ENCODE data around the gene GPR75. TPM values are rescaled to one million over a fixed set of nuclear protein-coding genes. Genes with fewer than 3 reads are reported as not detected.

Gene GPR75
- total and polyA plus RNA-seq, 2 of the 8 experiments (the other 6 are each of a cell fraction or from before 2014, with no cell fraction given), result 3.5 to 4.3 TPM

DNA sequence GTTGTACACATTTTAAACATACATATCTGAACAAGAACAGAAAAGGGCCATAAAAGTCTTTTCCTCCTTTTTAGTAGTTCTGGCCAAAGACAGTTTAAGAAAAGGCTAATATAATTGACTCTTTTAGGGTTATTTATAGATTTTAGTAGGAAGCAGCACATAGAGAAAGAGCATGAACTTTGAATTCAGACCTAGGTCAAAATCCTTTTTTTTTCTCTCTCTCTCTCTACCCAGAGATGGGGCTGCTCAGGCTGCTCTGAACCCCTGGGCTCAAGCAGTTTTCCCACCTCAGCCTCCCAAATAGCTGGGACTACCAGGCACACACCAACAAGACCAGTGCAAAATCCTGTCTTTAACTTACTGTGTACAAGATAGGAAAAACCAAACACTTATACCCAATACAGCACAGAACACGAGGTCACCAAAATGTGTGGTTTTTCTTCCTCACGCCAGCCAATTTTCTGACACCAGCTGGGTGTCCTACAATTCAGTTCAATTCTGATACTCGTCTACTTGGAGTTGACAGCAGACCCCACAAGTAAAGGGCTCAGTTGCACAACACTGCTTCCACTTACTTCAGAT, 40.8 kb downstream of the GPR75 start:
- no peak overlapping the region for H4K5ac ChIP-seq (ENCODE audit: insufficient read length, low read depth, low read length)
- no peak overlapping the region for H3K27ac ChIP-seq (ENCODE audit: low read depth, low read length)
- H3K4me2 ChIP-seq (ENCODE audit: insufficient read depth in 1 of 2, low read depth in 2 of 2, low read length in 2 of 2), result no peak overlapping the region
- H4K8ac ChIP-seq (ENCODE audit: extremely low read depth, insufficient read depth, low read length), result no peak overlapping the region
- H2BK120ac ChIP-seq (replicated peaks; ENCODE audit: low read depth, low read length), result no peak overlapping the region
- H3K4me3 ChIP-seq (ENCODE audit: extremely low read depth in 1 of 4, insufficient read depth in 2 of 4, low read depth in 3 of 4, low read length in 4 of 4), result no peak overlapping the region
- H3K56ac ChIP-seq (replicated peaks; ENCODE audit: insufficient read length, low read depth, low read length), result no peak overlapping the region
- no peak overlapping the region for H2BK20ac ChIP-seq (ENCODE audit: low read length)
- H3K36me3 ChIP-seq (ENCODE audit: control insufficient read depth in 2 of 4, insufficient read depth in 4 of 4, low read length in 3 of 4), result peaks cover 0 to 15% (median under 1%) of the 10 kb centered on the region in 4 experiments; a peak in 4 of 8 replicates
- no peak overlapping the region for H3K14ac ChIP-seq (ENCODE audit: insufficient read length)
- no peak for FAIRE-seq
- DNase-seq (ENCODE audit: low read depth in 1 of 2, low spot score in 2 of 2), result no peak
- H3K23me2 ChIP-seq (ENCODE audit: low read depth, low read length), result no peaks in the 10 kb centered on the region
- H2AFZ ChIP-seq (ENCODE audit: low read length), result no peak overlapping the region
- ChIA-PET CTCF (ENCODE audit: partially characterized antibody) (interaction anchor here (0.9 to 1.9 kb wide), 3 partner anchors 8 to 31 kb away, joined by 3 to 6 read pairs (median 3); partner anchors contain the start of gene ERLEC1), POLR2A (ENCODE audit: partially characterized antibody) (interaction anchor here (0.7 to 1.3 kb wide), 3 partner anchors 10 to 28 kb away, joined by 3 to 7 read pairs (median 3); no protein-coding TSS in a partner anchor)
- H4K91ac ChIP-seq (replicated peaks; ENCODE audit: insufficient read length, low read length), result no peak overlapping the region
- H2BK15ac ChIP-seq (ENCODE audit: low read length), result no peak overlapping the region
- H2AK5ac ChIP-seq (ENCODE audit: low read depth, low read length), result no peak overlapping the region
- H3K9ac ChIP-seq (replicated peaks in 1 of 4; ENCODE audit: extremely low read depth in 1 of 4, low read depth in 3 of 4, low read length in 3 of 4), result no peak overlapping the region
- no peaks in the 10 kb centered on the region for H3K4me1 ChIP-seq (replicated peaks in 1 of 4; ENCODE audit: control insufficient read depth in 3 of 4, insufficient read depth in 4 of 4, low read length in 3 of 4)
- no peaks in the 10 kb centered on the region for H3K27me3 ChIP-seq (replicated peaks in 1 of 4; ENCODE audit: control insufficient read depth in 3 of 4, extremely low read depth in 1 of 4, insufficient read depth in 3 of 4, low read length in 3 of 4)
- no peaks in the 10 kb centered on the region for H4K20me1 ChIP-seq (replicated peaks in 1 of 2; ENCODE audit: control insufficient read depth in 1 of 2, insufficient read depth in 2 of 2, low read length in 2 of 2)
- no peak overlapping the region for H2BK5ac ChIP-seq (ENCODE audit: low read depth, low read length)
- H3K18ac ChIP-seq (ENCODE audit: extremely low read depth, low read length), result no peak overlapping the region
- H3K9me3 ChIP-seq (ENCODE audit: insufficient read depth in 2 of 2, low read depth in 1 of 2, low read length in 1 of 2), result no peaks in the 10 kb centered on the region
- no peak overlapping the region for H2BK12ac ChIP-seq (ENCODE audit: low read depth, low read length)
- no peaks in the 10 kb centered on the region for H3K79me1 ChIP-seq (ENCODE audit: low read depth, low read length)
- 77% methylated on average over 3 of the region's 3 CpGs; no CpG with 5 or more reads in 1 of the 2 experiments for WGBS, 2 experiments (ENCODE audit: extremely low coverage in 1 of 2, insufficient coverage in 1 of 2, insufficient read length in 1 of 2, insufficient replicate concordance in 2 of 2, low coverage in 1 of 2, low lambda C conversion rate in 2 of 2, missing lambda C conversion rate in 1 of 2)
- no peaks in the 10 kb centered on the region for H3K79me2 ChIP-seq (ENCODE audit: control insufficient read depth in 1 of 2, insufficient read depth in 2 of 2, low read length in 2 of 2)
- no peak overlapping the region for H3K4ac ChIP-seq (replicated peaks; ENCODE audit: insufficient read length, low read depth, low read length)
- H3K23ac ChIP-seq (ENCODE audit: insufficient read length), result no peak overlapping the region
- TF ChIP-seq, protein P1, sequence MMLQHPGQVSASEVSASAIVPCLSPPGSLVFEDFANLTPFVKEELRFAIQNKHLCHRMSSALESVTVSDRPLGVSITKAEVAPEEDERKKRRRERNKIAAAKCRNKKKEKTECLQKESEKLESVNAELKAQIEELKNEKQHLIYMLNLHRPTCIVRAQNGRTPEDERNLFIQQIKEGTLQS (IDR thresholded peaks at IDR 0.05; ENCODE audit: insufficient read depth, low read depth, low read length), result no peak
- TF ChIP-seq YY1 (IDR thresholded peaks at IDR 0.05; ENCODE audit: low read depth, low read length), result no peak
- no peak for TF ChIP-seq CTBP2 (IDR thresholded peaks at IDR 0.05; ENCODE audit: borderline replicate concordance, insufficient read depth, insufficient read length, low read length)
- TF ChIP-seq POLR2AphosphoS5 (IDR thresholded peaks at IDR 0.05; ENCODE audit: low read depth, low read length), result no peak
- no peak for TF ChIP-seq SP1 (IDR thresholded peaks at IDR 0.05; ENCODE audit: low read depth, low read length)
- TF ChIP-seq SIX5 (IDR thresholded peaks at IDR 0.05; ENCODE audit: low read depth, low read length), result no peak
- TF ChIP-seq RBBP5 (IDR thresholded peaks at IDR 0.05; ENCODE audit: borderline replicate concordance, low read depth, low read length), result no peak
- no peak for TF ChIP-seq SIN3A (conservative IDR thresholded peaks at IDR 0.05 in 1 of 2, IDR thresholded peaks at IDR 0.05 in 1 of 2; ENCODE audit: low read depth in 1 of 2, low read length in 2 of 2)
- no peak for TF ChIP-seq GABPA (IDR thresholded peaks at IDR 0.05; ENCODE audit: borderline replicate concordance, insufficient read depth, low read length)
- no peak for TF ChIP-seq KDM5A (IDR thresholded peaks at IDR 0.05; ENCODE audit: low read length)
- no peak for TF ChIP-seq CHD2 (IDR thresholded peaks at IDR 0.05; ENCODE audit: low read length)
- TF ChIP-seq SUZ12 (IDR thresholded peaks at IDR 0.05; ENCODE audit: low read length), result no peak
- TF ChIP-seq SP2 (IDR thresholded peaks at IDR 0.05; ENCODE audit: low read length), result no peak
- no peak for TF ChIP-seq CREB1 (IDR thresholded peaks at IDR 0.05)

Data from H1 (cell line).